ENCODE results near the gene FBP2. TPM values are rescaled to one million over a fixed set of nuclear protein-coding genes. Genes with fewer than 3 reads are reported as not detected.

Gene FBP2
- total and polyA plus RNA-seq, 2 of the 4 experiments (the other 2 are of a cell fraction) = not detected

GRCh38 chr9:94630833-94631232, 37.2 kb upstream of the FBP2 start:
- CTCF ChIA-PET = no interaction called here
- TF ChIP-seq CTCF (conservative IDR thresholded peaks at IDR 0.05; ENCODE audit: low read depth, low read length) (no peak), SMC3 (IDR thresholded peaks at IDR 0.05; ENCODE audit: low read depth, low read length) (no peak), MAFK (IDR thresholded peaks at IDR 0.05; ENCODE audit: low read depth, low read length) (no peak), NFE2L2 (IDR thresholded peaks at IDR 0.05; ENCODE audit: low read depth, low read length) (no peak), BHLHE40 (IDR thresholded peaks at IDR 0.05; ENCODE audit: low read depth, low read length) (no peak), MXI1 (IDR thresholded peaks at IDR 0.05; ENCODE audit: borderline replicate concordance, low read depth, low read length) (no peak), POLR2A (IDR thresholded peaks at IDR 0.05; ENCODE audit: low read depth, low read length) (no peak), RFX5 (IDR thresholded peaks at IDR 0.05; ENCODE audit: low read depth, low read length) (no peak), CEBPB (IDR thresholded peaks at IDR 0.05; ENCODE audit: low read depth, low read length) (no peak), FOS (IDR thresholded peaks at IDR 0.05; ENCODE audit: low read depth, low read length) (no peak), RCOR1 (IDR thresholded peaks at IDR 0.05; ENCODE audit: insufficient replicate concordance, low read length) (no peak), MAZ (IDR thresholded peaks at IDR 0.05; ENCODE audit: borderline replicate concordance, low read depth, low read length) (no peak), RAD21 (IDR thresholded peaks at IDR 0.05; ENCODE audit: low read length) (no peak), USF2 (IDR thresholded peaks at IDR 0.05; ENCODE audit: low read depth, low read length) (no peak), CHD1 (IDR thresholded peaks at IDR 0.05; ENCODE audit: low read depth, low read length) (no peak)
- TF ChIP-seq, protein P1, sequence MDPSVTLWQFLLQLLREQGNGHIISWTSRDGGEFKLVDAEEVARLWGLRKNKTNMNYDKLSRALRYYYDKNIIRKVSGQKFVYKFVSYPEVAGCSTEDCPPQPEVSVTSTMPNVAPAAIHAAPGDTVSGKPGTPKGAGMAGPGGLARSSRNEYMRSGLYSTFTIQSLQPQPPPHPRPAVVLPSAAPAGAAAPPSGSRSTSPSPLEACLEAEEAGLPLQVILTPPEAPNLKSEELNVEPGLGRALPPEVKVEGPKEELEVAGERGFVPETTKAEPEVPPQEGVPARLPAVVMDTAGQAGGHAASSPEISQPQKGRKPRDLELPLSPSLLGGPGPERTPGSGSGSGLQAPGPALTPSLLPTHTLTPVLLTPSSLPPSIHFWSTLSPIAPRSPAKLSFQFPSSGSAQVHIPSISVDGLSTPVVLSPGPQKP (IDR thresholded peaks at IDR 0.05; ENCODE audit: borderline replicate concordance, low read depth, low read length) = no peak
- H3K56ac ChIP-seq (ENCODE audit: extremely low read depth, insufficient read depth, low read length) = no peak overlapping the region

More at GRCh38 chr9:94630833-94631232, 37.2 kb upstream of the FBP2 start:
- Histone ChIP-seq H2BK15ac (ENCODE audit: low read depth, low read length) (no peak overlapping the region), H4K8ac (ENCODE audit: low read depth in 2 of 2, low read length in 2 of 2) (no peak overlapping the region), H2BK5ac (ENCODE audit: low read depth, low read length, poor library complexity, severe bottlenecking) (no peak overlapping the region), H2BK20ac (ENCODE audit: low read depth, low read length) (no peak overlapping the region), H3K9me3 (ENCODE audit: control insufficient read depth, insufficient read depth, low read length) (no peaks in the 10 kb centered on the region), H3K9ac (ENCODE audit: low read depth, low read length) (no peak overlapping the region), H3K79me1 (ENCODE audit: low read depth in 1 of 2, low read length in 2 of 2) (no peaks in the 10 kb centered on the region), H2AK9ac (replicated peaks; ENCODE audit: low read depth, low read length, poor library complexity) (no peak overlapping the region), H3K4ac (ENCODE audit: low read depth, low read length) (no peak overlapping the region), H3K4me1 (ENCODE audit: control insufficient read depth, insufficient read depth, low read length) (no peaks in the 10 kb centered on the region), H3K27ac (ENCODE audit: insufficient read depth, low read length) (no peak overlapping the region), H3K18ac (ENCODE audit: low read depth, low read length) (no peak overlapping the region), H2AFZ (replicated peaks; ENCODE audit: low read length, poor library complexity) (no peak overlapping the region), H3K4me3 (ENCODE audit: insufficient read depth, low read depth, low read length) (no peak overlapping the region), H2BK120ac (ENCODE audit: low read depth, low read length) (no peak overlapping the region), H3K14ac (replicated peaks; ENCODE audit: low read depth, low read length) (no peak overlapping the region), H4K5ac (ENCODE audit: low read depth, low read length) (no peak overlapping the region), H3K9me1 (ENCODE audit: insufficient read depth, low read length) (no peaks in the 10 kb centered on the region), H4K20me1 (ENCODE audit: insufficient read depth, low read length) (no peaks in the 10 kb centered on the region), H3K23ac (ENCODE audit: low read depth, low read length) (no peak overlapping the region), H3K4me2 (ENCODE audit: low read depth, low read length) (no peak overlapping the region), H3K36me3 (ENCODE audit: control insufficient read depth, insufficient read depth, low read length) (no peaks in the 10 kb centered on the region), H4K91ac (ENCODE audit: insufficient read depth, low read depth, low read length) (no peak overlapping the region), H3K27me3 (ENCODE audit: control insufficient read depth, insufficient read depth, low read length) (peaks cover 43% of the 10 kb centered on the region), H2AK5ac (ENCODE audit: low read depth, low read length) (no peak overlapping the region)
- no TSS peak for BruUV-seq (replicated peaks)
- dilution Hi-C loops (cut with HindIII; ENCODE audit: low sequenced_read_pairs, unreplicated experiment) = no loop called here
- intact Hi-C loops (cut with micrococcal nuclease) = no loop called here
- POLR2A ChIA-PET (ENCODE audit: unreplicated experiment) = no interaction called here
- whole genome bisulfite sequencing, 2 experiments (ENCODE audit: extremely low coverage in 2 of 2, insufficient read length in 1 of 2) = no CpG with 5 or more reads among the region's 5 CpGs
- DNase-seq (no peak), ATAC-seq (ENCODE audit: low read depth) (no peak)
- in situ Hi-C loops (cut with MboI; ENCODE audit: low sequenced_read_pairs) = no loop called here

All from IMR-90 (cell line).